GM12878 (cell line): Measurements from ENCODE around the gene NPRL2. TPM values are rescaled to one million over a fixed set of nuclear protein-coding genes. Genes with fewer than 3 reads are reported as not detected.

ENCODE experiments used
- ATAC-seq: fragments of 200-7000 bp; cut with Tn5 transposase; 3 replicates; pipeline ENCODE4 v1.9.1; 2020; ENCODE audit warnings: mild to moderate bottlenecking, moderate library complexity
- BruUV-seq: library from RNA; stranded (reverse); fragments of 400-500 nt; replicated peaks from 2 replicates; lab custom pipeline; 2021; lab: Mats Ljungman, UMichigan
- CTCF ChIA-PET: fragments of 300-600 bp; sonication (Branson Sonifier 250); formaldehyde crosslinking; extraction: SDS; loops from one replicate; lab custom pipeline; 2021; ENCODE audit warnings: inconsistent platforms; lab: Yijun Ruan, JAX
- POLR2A ChIA-PET: fragments of 350-600 bp; formaldehyde crosslinking; extraction: SDS; loops from one replicate; lab custom pipeline; 2021; ENCODE audit warnings: inconsistent platforms; lab: Charles Lee
- RAD21 ChIA-PET: fragments of 300-600 bp; sonication (Branson Sonifier 250); formaldehyde crosslinking; loops from one replicate; lab custom pipeline; 2023; ENCODE audit warnings: antibody characterized with exemption; ENCODE audit not compliant: unreplicated experiment; lab: Charles Lee
- SMC1A ChIA-PET: fragments of 300-600 bp; sonication (Branson Sonifier 250); formaldehyde crosslinking; loops from one replicate; lab custom pipeline; 2023; ENCODE audit not compliant: unreplicated experiment, uncharacterized antibody; lab: Charles Lee
- DNase-seq: peaks from one replicate; pipeline ENCODE4 v3.0.0-alpha.2; 2011; ENCODE audit warnings: low read depth, low spot score
- FAIRE-seq: peaks from 3 replicates; lab custom pipeline; 2011; peaks lifted over from hg19 to GRCh38; lab: Jason Lieb, UNC
- H2AFZ ChIP-seq: 2 replicates; pipeline ENCODE4 v1.6.0; 2011; ENCODE audit warnings: low read depth, low read length, control low read depth; ENCODE audit not compliant: control insufficient read depth
- H3K27ac ChIP-seq: 2 replicates; pipeline ENCODE4 v1.5.1; 2011; ENCODE audit warnings: control low read depth; ENCODE audit not compliant: control insufficient read depth, insufficient read depth
- H3K27me3 ChIP-seq, 2 experiments: replicated peaks in 1 of 2; 2 replicates each; pipeline versions ENCODE4 v1.6.0 to v1.6.1; 2011; ENCODE audit warnings: low read length in 1 of 2; ENCODE audit not compliant: control insufficient read depth in 2 of 2, insufficient read depth in 2 of 2
- H3K36me3 ChIP-seq, 2 experiments: 2 replicates each; pipeline ENCODE4 v1.5.1; 2011; ENCODE audit warnings: low read length in 1 of 2; ENCODE audit not compliant: control insufficient read depth in 2 of 2, insufficient read depth in 2 of 2
- H3K4me1 ChIP-seq: 2 replicates; pipeline ENCODE4 v1.6.1; 2011; ENCODE audit warnings: mild to moderate bottlenecking, low read length, moderate library complexity, mixed read lengths; ENCODE audit not compliant: control insufficient read depth, insufficient read depth
- H3K4me2 ChIP-seq: 2 replicates; pipeline ENCODE4 v1.6.0; 2011; ENCODE audit warnings: control low read depth; ENCODE audit not compliant: control insufficient read depth, insufficient read depth
- H3K4me3 ChIP-seq: fragments of 200-600 bp; sonication (generic); 2 replicates; pipeline ENCODE4 v1.5.1; 2016
- H3K79me2 ChIP-seq: 2 replicates; pipeline ENCODE4 v1.6.0; 2011; ENCODE audit warnings: low read length; ENCODE audit not compliant: control insufficient read depth, insufficient read depth
- H3K9ac ChIP-seq: 2 replicates; pipeline ENCODE4 v1.8.0; 2011; ENCODE audit warnings: low read length, control low read depth, mixed read lengths; ENCODE audit not compliant: control insufficient read depth, insufficient read depth
- H3K9me3 ChIP-seq: replicated peaks from 3 replicates; pipeline ENCODE4 v1.5.1; 2011; ENCODE audit warnings: mild to moderate bottlenecking, low read length; ENCODE audit not compliant: control insufficient read depth, insufficient read depth
- H4K20me1 ChIP-seq: 2 replicates; pipeline ENCODE4 v1.6.0; 2011; ENCODE audit not compliant: control insufficient read depth, insufficient read depth
- ATF2 ChIP-seq: IDR thresholded peaks from 2 replicates; pipeline ENCODE4 v1.6.1; 2012; ENCODE audit warnings: low read length, inconsistent platforms
- CTCF ChIP-seq, 3 experiments: IDR thresholded peaks in 2 of 3; conservative IDR thresholded peaks in 1 of 3; 2 replicates each; pipeline ENCODE4 v1.5.1; 2011; ENCODE audit warnings: low read depth in 3 of 3, low read length in 3 of 3, mild to moderate bottlenecking in 3 of 3, control low read depth in 2 of 3, moderate library complexity in 2 of 3, inconsistent platforms in 1 of 3, mixed read lengths in 1 of 3; ENCODE audit not compliant: control insufficient read depth in 2 of 3, insufficient read depth in 1 of 3; ENCODE audit errors: extremely low read depth in 1 of 3
- EZH2 ChIP-seq: IDR thresholded peaks from 2 replicates; pipeline ENCODE4 v1.6.1; 2012; ENCODE audit warnings: low read depth, mild to moderate bottlenecking, control low read depth, inconsistent platforms, low read length, borderline replicate concordance; ENCODE audit not compliant: control insufficient read depth
- FOS ChIP-seq: IDR thresholded peaks from 3 replicates; pipeline ENCODE4 v1.6.1; 2011; ENCODE audit warnings: borderline replicate concordance; ENCODE audit not compliant: insufficient read length; ENCODE audit errors: extremely low read depth
- HDAC2 ChIP-seq: fragments of 200-600 bp; sonication (generic); IDR thresholded peaks from 2 replicates; pipeline ENCODE4 v1.6.1; 2017
- MTA2 ChIP-seq: fragments of 450-650 bp; IDR thresholded peaks from 2 replicates; pipeline ENCODE4 v1.6.1; 2016; ENCODE audit warnings: low read depth, mild to moderate bottlenecking, moderate library complexity
- NFYA ChIP-seq: IDR thresholded peaks from 2 replicates; pipeline ENCODE4 v1.6.1; 2011; ENCODE audit warnings: low read depth, mild to moderate bottlenecking, low read length, improper control_type of control experiment, borderline replicate concordance
- NFYB ChIP-seq: IDR thresholded peaks from 2 replicates; pipeline ENCODE4 v1.6.1; 2011; ENCODE audit warnings: low read depth, mild to moderate bottlenecking, low read length, improper control_type of control experiment, moderate library complexity; ENCODE audit not compliant: insufficient read depth
- NR2C1 ChIP-seq: fragments of 450-650 bp; IDR thresholded peaks from 2 replicates; pipeline ENCODE4 v1.6.1; 2017; ENCODE audit warnings: antibody characterized with exemption, mild to moderate bottlenecking, moderate library complexity
- SP1 ChIP-seq: IDR thresholded peaks from one replicate; pipeline ENCODE4 v1.6.1; 2011; ENCODE audit warnings: low read depth, low read length
- SREBF1 ChIP-seq: IDR thresholded peaks from 2 replicates; pipeline ENCODE4 v1.6.1; 2012; ENCODE audit warnings: mild to moderate bottlenecking, low read length
- WGBS: methylation state at CpG from one replicate; pipeline ENCODE4 v1.1.6; 2016; ENCODE audit warnings: low lambda C conversion rate; ENCODE audit not compliant: insufficient replicate concordance, insufficient coverage; ENCODE audit errors: missing lambda C conversion rate; 5-methylcytosine and 5-hydroxymethylcytosine counted together
- in situ Hi-C: fragments of 300-500 bp; cut with MboI; formaldehyde crosslinking; loops from 9 replicates; pipeline ENCODE4 v1.14.3; 2018; ENCODE audit warnings: mixed read lengths
- intact Hi-C: fragments of 100-400 bp; cut with micrococcal nuclease; formaldehyde crosslinking; loops from one replicate; pipeline ENCODE4 v1.14.2; 2022; ENCODE audit not compliant: unreplicated experiment
- polyA plus RNA-seq, 11 experiments: library from polyadenylated mRNA; depleted of rRNA in 4 of 11; unstranded in 6 of 11; stranded (reverse) in 5 of 11; fragments of >200 nt; fragmentation: Nextera tagmentation in 4 of 11; fragmentation: Illumina TruSeq in 1 of 11; extraction: Ambion mirVana in 4 of 11; extraction: Trizol in 1 of 11; gene quantifications; 1 replicate in 1 of 11; 2 replicates in 10 of 11; pipeline versions ENCODE4 v1.2.1 to v1.2.3, GENCODE V29; 2011 to 2016; ENCODE audit warnings: inconsistent platforms in 2 of 11, missing spikeins in 2 of 11, low read depth in 1 of 11
- total RNA-seq, 4 experiments: library from RNA; depleted of rRNA in 3 of 4; stranded (reverse); fragments of >200 nt in 3 of 4; fragmentation: Illumina TruSeq in 1 of 4; extraction: Trizol in 1 of 4; gene quantifications; 2 replicates each; pipeline versions ENCODE4 v1.2.1 to v1.2.3, GENCODE V29; 2013 to 2021
- TF ChIP-seq, protein P1 (sequence below): IDR thresholded peaks from 2 replicates; pipeline ENCODE4 v1.6.1; 2012; ENCODE audit warnings: mild to moderate bottlenecking, low read depth, low read length
- TF ChIP-seq, protein P2 (sequence below): IDR thresholded peaks from 2 replicates; pipeline ENCODE4 v1.6.1; 2012; ENCODE audit warnings: low read depth, low read length, improper control_type of control experiment

NPRL2 gene
- total and polyA plus RNA-seq, 10 of the 15 experiments (the other 5 are each of a cell fraction or from before 2014, with no cell fraction given): 17.8 to 54.2 (median 32.9) TPM

DNA sequence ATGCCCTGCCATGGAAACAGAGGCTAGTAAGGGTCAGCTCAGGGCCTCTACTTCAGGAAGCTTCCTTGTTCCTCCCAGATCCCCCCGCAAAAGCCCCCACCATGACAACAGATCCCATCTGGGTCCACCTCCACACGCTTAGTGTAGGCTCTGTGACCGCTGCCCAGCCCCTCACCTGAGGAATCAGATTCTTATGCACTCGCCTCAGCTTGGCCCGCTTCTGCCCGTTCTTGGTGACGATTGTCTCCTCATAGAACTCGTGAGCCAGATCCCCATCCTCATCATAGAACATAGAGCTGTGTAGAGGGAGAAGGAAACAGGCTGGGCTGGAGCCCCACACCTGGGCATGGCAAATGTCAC lies 24.4 kb downstream of the NPRL2 start:
- no peak overlapping the region for H2AFZ ChIP-seq
- FAIRE-seq (no peak), DNase-seq (no peak), ATAC-seq (no peak)
- ChIA-PET POLR2A (interaction anchor here (3.0 kb wide), 1 partner anchor 11 kb away, joined by 58 read pairs; no protein-coding TSS in a partner anchor), SMC1A (no interaction called here), CTCF (interaction anchor here (0.7 to 0.9 kb wide), 3 partner anchors 19 to 123 kb away, joined by 3 to 5 read pairs (median 4); partner anchors contain the start of genes HYAL3 and NAA80), RAD21 (interaction anchor here (3.4 kb wide), 1 partner anchor 11 kb away, joined by 21 read pairs; no protein-coding TSS in a partner anchor)
- H3K27ac ChIP-seq: no peak overlapping the region
- peaks cover 12 to 16% of the 10 kb centered on the region in 2 experiments for H3K36me3 ChIP-seq
- H4K20me1 ChIP-seq: no peaks in the 10 kb centered on the region
- no peak overlapping the region for H3K4me2 ChIP-seq
- in situ Hi-C loops: no loop called here
- no peaks in the 10 kb centered on the region for H3K9me3 ChIP-seq
- 81% methylated on average over 8 of the region's 8 CpGs for WGBS
- intact Hi-C loops: no loop called here
- BruUV-seq: no TSS peak
- H3K79me2 ChIP-seq: peaks cover 14% of the 10 kb centered on the region
- no peak overlapping the region for H3K9ac ChIP-seq
- H3K4me3 ChIP-seq: no peak overlapping the region
- H3K27me3 ChIP-seq: no peaks in the 10 kb centered on the region
- H3K4me1 ChIP-seq: peaks cover 8% of the 10 kb centered on the region
- TF ChIP-seq, protein P1, sequence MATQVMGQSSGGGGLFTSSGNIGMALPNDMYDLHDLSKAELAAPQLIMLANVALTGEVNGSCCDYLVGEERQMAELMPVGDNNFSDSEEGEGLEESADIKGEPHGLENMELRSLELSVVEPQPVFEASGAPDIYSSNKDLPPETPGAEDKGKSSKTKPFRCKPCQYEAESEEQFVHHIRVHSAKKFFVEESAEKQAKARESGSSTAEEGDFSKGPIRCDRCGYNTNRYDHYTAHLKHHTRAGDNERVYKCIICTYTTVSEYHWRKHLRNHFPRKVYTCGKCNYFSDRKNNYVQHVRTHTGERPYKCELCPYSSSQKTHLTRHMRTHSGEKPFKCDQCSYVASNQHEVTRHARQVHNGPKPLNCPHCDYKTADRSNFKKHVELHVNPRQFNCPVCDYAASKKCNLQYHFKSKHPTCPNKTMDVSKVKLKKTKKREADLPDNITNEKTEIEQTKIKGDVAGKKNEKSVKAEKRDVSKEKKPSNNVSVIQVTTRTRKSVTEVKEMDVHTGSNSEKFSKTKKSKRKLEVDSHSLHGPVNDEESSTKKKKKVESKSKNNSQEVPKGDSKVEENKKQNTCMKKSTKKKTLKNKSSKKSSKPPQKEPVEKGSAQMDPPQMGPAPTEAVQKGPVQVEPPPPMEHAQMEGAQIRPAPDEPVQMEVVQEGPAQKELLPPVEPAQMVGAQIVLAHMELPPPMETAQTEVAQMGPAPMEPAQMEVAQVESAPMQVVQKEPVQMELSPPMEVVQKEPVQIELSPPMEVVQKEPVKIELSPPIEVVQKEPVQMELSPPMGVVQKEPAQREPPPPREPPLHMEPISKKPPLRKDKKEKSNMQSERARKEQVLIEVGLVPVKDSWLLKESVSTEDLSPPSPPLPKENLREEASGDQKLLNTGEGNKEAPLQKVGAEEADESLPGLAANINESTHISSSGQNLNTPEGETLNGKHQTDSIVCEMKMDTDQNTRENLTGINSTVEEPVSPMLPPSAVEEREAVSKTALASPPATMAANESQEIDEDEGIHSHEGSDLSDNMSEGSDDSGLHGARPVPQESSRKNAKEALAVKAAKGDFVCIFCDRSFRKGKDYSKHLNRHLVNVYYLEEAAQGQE: no peak
- TF ChIP-seq MTA2 (no peak), SREBF1 (no peak), EZH2 (no peak), FOS (no peak), SP1 (no peak), CTCF (IDR thresholded peaks at IDR 0.05 in 2 of 3, conservative IDR thresholded peaks at IDR 0.05 in 1 of 3; ENCODE audit: control insufficient read depth in 2 of 3, extremely low read depth in 1 of 3, insufficient read depth in 1 of 3, low read depth in 3 of 3, low read length in 3 of 3) (no peak), ATF2 (no peak), NFYA (no peak), HDAC2 (no peak), NR2C1 (no peak), NFYB (no peak)
- TF ChIP-seq, protein P2, sequence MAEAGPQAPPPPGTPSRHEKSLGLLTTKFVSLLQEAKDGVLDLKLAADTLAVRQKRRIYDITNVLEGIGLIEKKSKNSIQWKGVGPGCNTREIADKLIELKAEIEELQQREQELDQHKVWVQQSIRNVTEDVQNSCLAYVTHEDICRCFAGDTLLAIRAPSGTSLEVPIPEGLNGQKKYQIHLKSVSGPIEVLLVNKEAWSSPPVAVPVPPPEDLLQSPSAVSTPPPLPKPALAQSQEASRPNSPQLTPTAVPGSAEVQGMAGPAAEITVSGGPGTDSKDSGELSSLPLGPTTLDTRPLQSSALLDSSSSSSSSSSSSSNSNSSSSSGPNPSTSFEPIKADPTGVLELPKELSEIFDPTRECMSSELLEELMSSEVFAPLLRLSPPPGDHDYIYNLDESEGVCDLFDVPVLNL: no peak
